ENCODE results near the gene NPAS4.

DNA sequence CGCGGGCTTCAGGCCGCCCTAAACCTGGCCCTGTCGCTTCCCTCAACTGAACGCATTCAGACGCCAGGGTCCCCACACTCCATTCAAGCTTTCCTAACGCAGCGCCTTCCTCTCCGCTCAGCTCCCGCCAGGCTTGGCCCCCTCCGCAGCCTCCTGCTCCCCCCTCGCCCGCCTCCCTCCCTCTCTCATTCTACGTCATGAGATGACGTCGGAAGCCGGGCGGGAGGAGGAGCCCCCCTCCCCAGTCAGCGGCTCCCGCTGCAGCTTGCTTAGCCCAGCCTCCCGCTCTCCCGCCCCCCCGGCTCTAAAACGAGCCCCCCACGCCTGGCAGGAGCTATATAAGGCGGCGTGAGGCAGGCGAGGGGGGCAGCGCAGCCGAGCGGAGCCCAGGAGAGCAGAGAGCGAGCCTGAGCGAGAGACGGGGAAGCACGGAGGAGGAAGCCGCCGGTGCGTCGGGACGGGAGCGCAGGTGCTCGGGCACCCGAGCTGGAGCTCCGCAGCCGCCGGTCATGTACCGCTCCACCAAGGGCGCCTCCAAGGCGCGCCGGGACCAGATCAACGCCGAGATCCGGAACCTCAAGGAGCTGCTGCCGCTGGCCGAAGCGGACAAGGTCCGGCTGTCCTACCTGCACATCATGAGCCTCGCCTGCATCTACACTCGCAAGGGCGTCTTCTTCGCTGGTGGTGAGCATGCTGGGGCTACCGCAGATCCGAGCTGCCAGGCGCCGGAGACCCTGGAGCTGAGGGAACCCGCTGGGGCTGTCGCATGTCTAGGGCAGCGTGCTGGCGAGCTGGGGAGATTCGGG lies at the start of gene NPAS4:
- TF ChIP-seq CTCF (IDR thresholded peaks at IDR 0.05), result no peak
- TF ChIP-seq POLR2A (IDR thresholded peaks at IDR 0.05), result no peak

Measured in testis (tissue), 2 donors.